Immature natural killer cell (primary cell): ENCODE data around the gene CFAP107. TPM values are rescaled to one million over a fixed set of nuclear protein-coding genes. Genes with fewer than 3 reads are reported as not detected.
"Not testable (repeated sequence)": the region's sequence is repeated elsewhere in the genome, so short reads cannot be mapped to it uniquely, and the experiment has no call there.

Source experiments
- DNase-seq, 3 donors: peaks; one replicate each; pipeline ENCODE4 v3.0.0; 2022; ENCODE audit warnings: mixed read lengths in 1 of 3
- H3K27ac Mint-ChIP-seq, 6 donors: one replicate each; pipeline ENCODE4 v1.8.0; 2020; ENCODE audit warnings: mixed read lengths in 6 of 6, mild to moderate bottlenecking in 5 of 6, inconsistent platforms in 4 of 6, moderate library complexity in 3 of 6
- H3K27me3 Mint-ChIP-seq, 3 donors: one replicate each; pipeline ENCODE4 v1.8.0; 2020 to 2021; ENCODE audit warnings: low read depth in 3 of 3, mild to moderate bottlenecking in 3 of 3, mixed read lengths in 3 of 3, moderate library complexity in 3 of 3, inconsistent platforms in 1 of 3
- H3K36me3 Mint-ChIP-seq, 3 donors: one replicate each; pipeline ENCODE4 v1.8.0; 2020; ENCODE audit warnings: mixed read lengths in 3 of 3, inconsistent platforms in 2 of 3, mild to moderate bottlenecking in 2 of 3
- H3K4me1 Mint-ChIP-seq, 2 donors: one replicate each; pipeline ENCODE4 v1.8.0; 2020; ENCODE audit warnings: inconsistent platforms in 2 of 2, mild to moderate bottlenecking in 2 of 2, mixed read lengths in 2 of 2, moderate library complexity in 1 of 2
- H3K4me3 Mint-ChIP-seq, 5 donors: one replicate each; pipeline ENCODE4 v1.8.0; 2020; ENCODE audit warnings: mild to moderate bottlenecking in 5 of 5, mixed read lengths in 5 of 5, inconsistent platforms in 3 of 5, moderate library complexity in 3 of 5
- H3K9me3 Mint-ChIP-seq, 6 donors: one replicate each; pipeline ENCODE4 v1.8.0; 2020; ENCODE audit warnings: mild to moderate bottlenecking in 6 of 6, mixed read lengths in 6 of 6, inconsistent platforms in 4 of 6, moderate library complexity in 3 of 6
- polyA plus RNA-seq, 3 donors: library from polyadenylated mRNA; unstranded; fragments of 300-500 nt; fragmentation: Illumina TruSeq; gene quantifications; one replicate each; pipeline ENCODE4 v1.2.3, GENCODE V29; 2021

The CFAP107 gene, protein sequence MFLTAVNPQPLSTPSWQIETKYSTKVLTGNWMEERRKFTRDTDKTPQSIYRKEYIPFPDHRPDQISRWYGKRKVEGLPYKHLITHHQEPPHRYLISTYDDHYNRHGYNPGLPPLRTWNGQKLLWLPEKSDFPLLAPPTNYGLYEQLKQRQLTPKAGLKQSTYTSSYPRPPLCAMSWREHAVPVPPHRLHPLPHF
- not detected for polyA plus RNA-seq

DNA sequence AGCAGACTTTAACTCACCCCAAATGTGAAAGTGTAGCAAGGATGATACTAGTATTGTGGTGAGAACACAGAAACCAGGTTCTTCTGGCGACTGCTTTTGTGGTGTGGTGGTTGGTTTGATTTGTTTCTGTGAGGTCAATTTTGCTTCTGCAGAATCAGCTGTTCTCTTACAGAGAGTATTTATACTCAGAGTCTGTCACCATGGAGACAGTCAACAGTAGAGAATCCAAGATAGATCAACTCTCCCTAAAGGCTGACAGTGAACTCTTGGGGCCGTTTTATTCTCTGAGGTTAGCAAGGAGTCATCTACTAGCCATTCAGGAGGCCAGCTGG, at the start of gene CFAP107:
Gene CFAP107 (plus strand): TSS at position 209 of the 332 bp plus-strand sequence. CDS start 231 bp downstream, outside the sequence.
- no peak within 1 kb of the TSS for H3K27ac Mint-ChIP-seq
- H3K4me1 Mint-ChIP-seq = peaks cover 0 to 4% of the 10 kb centered on the region in 2 donors
- peaks cover 7 to 28% (median 17%) of the 10 kb centered on the region in 3 donors for H3K27me3 Mint-ChIP-seq
- no peak within 1 kb of the TSS for H3K4me3 Mint-ChIP-seq
- peaks cover 7 to 13% (median 10%) of the 10 kb centered on the region in 3 donors for H3K36me3 Mint-ChIP-seq
- peaks cover 12 to 38% (median 33%) of the 10 kb centered on the region in 6 donors for H3K9me3 Mint-ChIP-seq
- no peak for DNase-seq

DNA sequence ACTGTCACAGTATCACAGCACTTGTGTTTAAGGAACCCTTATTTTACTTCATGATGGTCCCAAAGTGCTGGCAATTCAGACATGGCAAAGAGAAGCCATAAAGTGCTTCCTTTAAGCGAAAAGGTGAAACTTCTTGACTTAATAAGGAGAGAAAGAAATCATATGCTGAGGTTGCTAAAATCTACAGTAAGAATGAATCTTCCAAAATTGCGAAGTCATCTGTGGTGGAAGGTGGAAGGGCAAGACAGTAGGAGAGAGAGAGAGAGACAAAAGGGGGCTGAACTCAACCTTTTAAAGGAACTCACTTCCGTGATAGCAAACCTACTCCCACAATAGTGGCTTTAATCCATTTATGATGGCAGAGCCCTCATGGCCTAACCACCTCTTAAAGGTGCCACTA, 49.3 kb upstream of the CFAP107 start:
- Mint-ChIP-seq H3K4me3 (no peak overlapping the region), H3K4me1 (no peaks in the 10 kb centered on the region), H3K36me3 (no peaks in the 10 kb centered on the region), H3K9me3 (peaks cover 0 to 2% (median 0%) of the 10 kb centered on the region in 6 donors), H3K27ac (no peak overlapping the region), H3K27me3 (peaks cover 0 to 11% (median 6%) of the 10 kb centered on the region in 3 donors)
- no peak for DNase-seq

DNA sequence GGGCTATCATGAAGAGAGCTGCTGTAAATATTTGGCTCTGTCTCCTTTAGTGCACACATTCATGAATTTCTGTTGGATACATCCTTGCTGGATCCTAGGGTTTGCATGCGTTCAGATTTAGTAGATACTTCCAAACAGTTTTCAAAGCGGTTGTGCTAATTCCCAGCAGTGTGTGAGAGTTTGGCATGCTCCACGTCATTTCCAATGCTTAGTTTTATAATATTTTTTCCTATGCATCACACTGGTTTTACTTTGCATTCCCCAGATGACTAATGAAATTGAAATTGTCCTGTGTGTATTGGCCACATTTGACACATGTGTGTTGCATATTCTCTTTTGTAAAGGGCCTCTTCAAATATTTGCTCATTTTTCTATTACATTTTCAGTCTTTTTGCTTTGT, 48.6 kb upstream of the CFAP107 start:
- H3K4me1 Mint-ChIP-seq = no peaks in the 10 kb centered on the region
- no peaks in the 10 kb centered on the region for H3K36me3 Mint-ChIP-seq
- H3K4me3 Mint-ChIP-seq = no peak overlapping the region
- DNase-seq = no peak
- no peak overlapping the region for H3K27ac Mint-ChIP-seq
- peaks cover 0 to 2% (median 0%) of the 10 kb centered on the region in 6 donors for H3K9me3 Mint-ChIP-seq
- peaks cover 0 to 11% (median 6%) of the 10 kb centered on the region in 3 donors for H3K27me3 Mint-ChIP-seq

GRCh38 chr1:12703821-12704451, 42.1 kb upstream of the CFAP107 start:
- H3K36me3 Mint-ChIP-seq = peaks cover 0 to 3% (median 0%) of the 10 kb centered on the region in 3 donors
- H3K27ac Mint-ChIP-seq = no peak overlapping the region
- H3K4me1 Mint-ChIP-seq = no peaks in the 10 kb centered on the region
- no peak overlapping the region for H3K4me3 Mint-ChIP-seq
- H3K9me3 Mint-ChIP-seq = peaks cover 0 to 13% (median 5%) of the 10 kb centered on the region in 6 donors
- H3K27me3 Mint-ChIP-seq = peaks cover 5 to 10% (median 6%) of the 10 kb centered on the region in 3 donors
- DNase-seq = no peak

- peaks cover 3 to 5% (median 5%) of the 10 kb centered on the region in 3 donors for H3K27me3 Mint-ChIP-seq
- H3K4me3 Mint-ChIP-seq = no peak overlapping the region
- H3K9me3 Mint-ChIP-seq = peaks cover 0 to 13% (median 5%) of the 10 kb centered on the region in 6 donors
- no peak overlapping the region for H3K27ac Mint-ChIP-seq
- H3K36me3 Mint-ChIP-seq = peaks cover 0 to 3% (median 0%) of the 10 kb centered on the region in 3 donors
- DNase-seq = no peak
- no peaks in the 10 kb centered on the region for H3K4me1 Mint-ChIP-seq
These were observed 39.9 kb upstream of the CFAP107 start for GRCh38 chr1:12706061-12706460.

DNA sequence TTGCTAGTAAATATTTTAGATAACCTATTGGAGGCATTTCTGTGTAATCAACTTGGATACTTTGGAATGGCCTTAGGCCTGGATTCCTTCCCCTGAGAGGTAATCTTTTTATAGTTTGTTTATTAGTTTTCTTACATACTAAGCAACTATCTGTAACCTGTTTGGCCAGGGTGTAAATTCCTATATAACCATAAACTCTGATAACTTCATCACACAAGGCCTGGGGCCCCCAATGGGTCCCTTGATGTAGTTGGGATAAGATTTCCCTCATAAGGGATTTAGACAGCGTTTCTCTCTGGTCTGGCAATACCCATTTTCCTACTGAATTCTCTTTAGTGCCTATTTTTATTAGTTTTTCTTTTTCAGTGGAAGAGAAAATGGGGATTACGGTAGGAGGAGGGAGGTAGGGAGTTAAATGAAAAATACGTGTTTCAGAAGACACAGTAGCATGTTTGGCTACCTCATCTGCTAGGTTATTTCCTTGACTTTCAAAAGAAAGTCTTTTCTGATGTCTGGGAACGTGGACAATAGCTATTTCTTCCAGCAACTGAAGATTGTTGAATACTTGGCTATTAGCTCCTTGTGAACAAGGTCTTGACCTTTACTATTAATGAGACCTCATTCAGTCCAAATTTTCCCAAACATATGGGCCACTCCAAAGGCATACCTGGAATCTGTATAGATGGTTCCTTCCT, 37.5 kb upstream of the CFAP107 start:
- Mint-ChIP-seq H3K27me3 (peaks cover 3 to 8% (median 8%) of the 10 kb centered on the region in 3 donors), H3K4me3 (no peak overlapping the region), H3K36me3 (peaks cover 0 to 3% (median 0%) of the 10 kb centered on the region in 3 donors), H3K4me1 (no peaks in the 10 kb centered on the region), H3K9me3 (peaks cover 0 to 8% (median 3%) of the 10 kb centered on the region in 6 donors), H3K27ac (no peak overlapping the region)
- DNase-seq = no peak

GRCh38 chr1:12709091-12709491, 36.9 kb upstream of the CFAP107 start:
- DNase-seq = no peak
- peaks cover 3 to 10% (median 8%) of the 10 kb centered on the region in 3 donors for H3K27me3 Mint-ChIP-seq
- H3K9me3 Mint-ChIP-seq = peaks cover 0 to 3% (median under 1%) of the 10 kb centered on the region in 6 donors
- H3K4me1 Mint-ChIP-seq = no peaks in the 10 kb centered on the region
- H3K36me3 Mint-ChIP-seq = peaks cover 0 to under 1% (median 0%) of the 10 kb centered on the region in 3 donors
- H3K4me3 Mint-ChIP-seq = no peak overlapping the region
- no peak overlapping the region for H3K27ac Mint-ChIP-seq

DNA sequence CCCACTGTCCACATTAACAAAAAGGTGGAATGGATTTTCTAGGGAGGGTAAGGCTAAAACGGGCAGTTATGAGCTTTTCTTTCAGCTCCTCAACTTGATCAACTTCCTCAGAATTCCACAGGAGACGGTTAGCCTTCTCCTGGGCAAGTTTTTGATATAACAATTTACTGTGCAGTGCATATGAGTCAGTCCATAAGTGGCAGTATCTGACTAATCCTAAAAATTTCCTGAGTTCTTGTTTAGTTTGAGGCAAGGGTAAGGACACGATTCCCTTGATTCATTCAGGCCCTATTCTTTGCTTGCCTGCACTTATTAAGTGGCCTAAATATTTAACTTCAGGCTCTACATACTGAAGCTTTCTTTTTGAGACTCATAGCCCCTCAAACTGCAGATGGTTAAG, 36.3 kb upstream of the CFAP107 start:
- Mint-ChIP-seq H3K27me3 (peaks cover 3 to 10% (median 8%) of the 10 kb centered on the region in 3 donors), H3K4me3 (no peak overlapping the region), H3K27ac (no peak overlapping the region), H3K4me1 (no peaks in the 10 kb centered on the region), H3K9me3 (no peaks in the 10 kb centered on the region), H3K36me3 (no peaks in the 10 kb centered on the region)
- DNase-seq = no peak

DNA sequence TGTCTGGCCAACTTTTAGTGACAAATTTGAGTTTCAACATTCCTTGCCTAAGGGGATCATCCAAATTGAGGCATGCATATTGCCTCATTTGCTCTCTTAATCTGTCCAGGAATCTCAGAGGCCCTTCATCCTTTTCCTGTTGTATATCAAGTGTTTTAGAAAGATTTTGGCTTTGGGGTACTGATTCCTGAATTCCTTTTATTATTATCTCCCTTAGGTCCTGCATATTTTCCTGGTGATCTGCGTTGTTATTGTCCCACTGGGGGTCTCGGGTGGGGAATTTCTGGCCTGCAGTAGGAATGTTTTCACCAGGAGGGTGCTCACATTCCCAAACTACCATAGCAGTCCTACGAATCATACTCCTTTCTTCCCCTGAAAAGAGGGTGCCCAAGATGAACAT, 34.5 kb upstream of the CFAP107 start:
- H3K4me1 Mint-ChIP-seq = no peaks in the 10 kb centered on the region
- H3K36me3 Mint-ChIP-seq = no peaks in the 10 kb centered on the region
- H3K27ac Mint-ChIP-seq = no peak overlapping the region
- DNase-seq = no peak
- H3K4me3 Mint-ChIP-seq = no peak overlapping the region
- peaks cover 5 to 10% (median 6%) of the 10 kb centered on the region in 3 donors for H3K27me3 Mint-ChIP-seq
- no peaks in the 10 kb centered on the region for H3K9me3 Mint-ChIP-seq

DNA sequence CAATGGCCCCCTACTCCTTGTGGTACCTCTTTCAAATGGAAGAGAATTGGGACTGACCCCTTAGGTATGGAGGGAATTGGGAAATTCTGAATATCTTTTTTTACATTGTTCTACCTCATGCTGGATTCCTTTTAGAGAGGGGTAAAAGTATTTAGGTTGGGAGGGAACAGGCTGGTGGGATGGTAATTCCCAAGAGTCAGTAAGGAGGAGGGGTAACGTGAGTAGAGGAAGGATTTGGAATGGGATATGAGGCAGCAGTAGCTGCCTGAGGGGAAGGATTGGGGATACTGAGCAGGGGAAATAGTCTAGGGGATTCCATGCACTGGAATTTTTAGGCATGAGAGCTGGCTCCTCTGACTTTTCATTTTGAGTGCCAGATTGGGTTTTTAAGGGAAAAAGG, 33.9 kb upstream of the CFAP107 start:
- Mint-ChIP-seq H3K27me3 (peaks cover 5 to 10% (median 5%) of the 10 kb centered on the region in 3 donors), H3K27ac (no peak overlapping the region), H3K9me3 (no peaks in the 10 kb centered on the region), H3K4me3 (no peak overlapping the region), H3K4me1 (no peaks in the 10 kb centered on the region), H3K36me3 (no peaks in the 10 kb centered on the region)
- DNase-seq = no peak

DNA sequence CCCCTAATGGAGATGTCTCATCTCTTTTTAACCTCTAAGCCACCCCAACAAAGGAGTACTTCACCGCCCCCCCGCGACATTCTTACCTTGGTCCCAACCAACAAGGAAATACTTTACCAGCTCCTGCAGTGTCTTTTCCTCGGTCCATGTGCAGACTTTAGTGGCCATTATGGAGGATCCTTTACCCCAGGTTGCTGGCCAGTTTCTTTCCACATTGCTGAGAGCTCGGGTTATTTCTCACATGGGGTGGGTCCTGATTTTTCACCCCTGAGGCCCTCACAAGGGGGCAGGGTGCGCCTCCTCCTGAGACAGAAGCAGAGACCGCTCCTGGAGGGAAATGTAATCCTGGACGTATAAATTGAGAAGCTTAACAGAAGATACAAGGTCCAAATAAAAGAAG, 33.1 kb upstream of the CFAP107 start:
- Mint-ChIP-seq H3K36me3 (no peaks in the 10 kb centered on the region), H3K27me3 (peaks cover 5 to 10% (median 6%) of the 10 kb centered on the region in 3 donors), H3K9me3 (no peaks in the 10 kb centered on the region), H3K27ac (no peak overlapping the region), H3K4me1 (no peaks in the 10 kb centered on the region), H3K4me3 (no peak overlapping the region)
- DNase-seq = no peak

DNA sequence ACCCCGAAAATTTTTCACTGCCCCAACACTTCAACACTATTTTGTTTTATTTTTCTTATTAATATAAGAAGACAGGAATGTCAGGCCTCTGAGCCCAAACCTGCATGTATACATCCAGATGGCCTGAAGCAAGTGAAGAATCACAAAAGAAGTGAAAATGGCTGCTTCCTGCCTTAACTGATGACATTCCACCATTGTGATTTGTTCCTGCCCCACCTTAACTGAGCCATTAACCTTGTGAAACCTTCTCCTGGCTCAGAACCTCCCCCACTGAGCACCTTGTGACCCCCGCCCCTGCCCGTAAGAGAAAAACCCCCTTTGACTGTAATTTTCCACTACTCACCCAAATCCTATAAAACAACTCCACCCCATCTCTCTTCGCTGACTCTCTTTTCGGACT, 32.3 kb upstream of the CFAP107 start:
- H3K27me3 Mint-ChIP-seq, H3K9me3 Mint-ChIP-seq, H3K27ac Mint-ChIP-seq, H3K36me3 Mint-ChIP-seq, DNase-seq, H3K4me3 Mint-ChIP-seq, H3K4me1 Mint-ChIP-seq: not testable (repeated sequence)

GRCh38 chr1:12714710-12715475, 31.1 kb upstream of the CFAP107 start:
- Mint-ChIP-seq H3K27ac (no peak overlapping the region), H3K36me3 (no peaks in the 10 kb centered on the region)

More at GRCh38 chr1:12714710-12715475, 31.1 kb upstream of the CFAP107 start:
- no peak for DNase-seq
- Mint-ChIP-seq H3K4me3 (no peak overlapping the region), H3K4me1 (no peaks in the 10 kb centered on the region), H3K9me3 (no peaks in the 10 kb centered on the region), H3K27me3 (peaks cover 5 to 10% (median 9%) of the 10 kb centered on the region in 3 donors)
